ENCODE measurements around the gene PSMC5. TPM values are rescaled to one million over a fixed set of nuclear protein-coding genes. Genes with fewer than 3 reads are reported as not detected.

The PSMC5 gene
- total and polyA plus RNA-seq, 2 donors (not counting 3 experiments of a cell fraction or from before 2014, with no cell fraction given), result 179 to 236 TPM

- Histone ChIP-seq H4K20me1 (replicated peaks; ENCODE audit: control insufficient read depth, extremely low read depth, insufficient read depth, low read length) (peaks cover 7% of the 10 kb centered on the region), H3K27ac (ENCODE audit: insufficient read depth, low read depth, low read length) (no peak overlapping the region), H3K9me1 (replicated peaks; ENCODE audit: control insufficient read depth, extremely low read depth, insufficient read depth, low read length) (no peaks in the 10 kb centered on the region), H3K9me3 (replicated peaks; ENCODE audit: control insufficient read depth, insufficient read depth, low read length) (no peaks in the 10 kb centered on the region), H3K4me3 (replicated peaks in 1 of 3; ENCODE audit: insufficient read depth in 1 of 3, low read depth in 1 of 3, low read length in 3 of 3) (no peak overlapping the region), H3K9ac (replicated peaks; ENCODE audit: extremely low read depth, insufficient read depth, low read length) (no peak overlapping the region), H3K36me3 (ENCODE audit: control insufficient read depth in 2 of 2, extremely low read depth in 1 of 2, insufficient read depth in 2 of 2, low read length in 2 of 2) (peaks cover 0 to 6% of the 10 kb centered on the region in 2 experiments), H3K4me1 (ENCODE audit: control insufficient read depth, extremely low read depth, insufficient read depth, low read length) (peaks cover 15% of the 10 kb centered on the region), H3K79me2 (ENCODE audit: control insufficient read depth, insufficient read depth, low read length) (peaks cover 95% of the 10 kb centered on the region), H3K4me2 (ENCODE audit: insufficient read depth, low read length) (peak overlapping the region; percentile 25), H3K27me3 (ENCODE audit: control insufficient read depth in 2 of 2, insufficient read depth in 2 of 2, low read length in 2 of 2) (no peaks in the 10 kb centered on the region), H2AFZ (ENCODE audit: low read depth, low read length) (no peak overlapping the region)
- CTCF ChIA-PET, result no interaction called here
- DNase-seq (ENCODE audit: low read depth, low spot score), result peak; percentile 7
- TF ChIP-seq EZH2 (IDR thresholded peaks at IDR 0.05; ENCODE audit: borderline replicate concordance, low read depth, low read length, severe bottlenecking), result no peak
- no peak for TF ChIP-seq MYC (IDR thresholded peaks at IDR 0.05; ENCODE audit: low read depth, low read length)
- TF ChIP-seq POLR2AphosphoS5 (IDR thresholded peaks at IDR 0.05; ENCODE audit: insufficient read depth, low read depth, low read length), result no peak
- no peak for TF ChIP-seq FOS (IDR thresholded peaks at IDR 0.05; ENCODE audit: borderline replicate concordance, insufficient read depth, low read length)
- POLR2A ChIA-PET, result no interaction called here
- no TSS peak for BruUV-seq (replicated peaks)
- dilution Hi-C loops (cut with MboI; ENCODE audit: extremely low pct_ligation_motif_present, low sequenced_read_pairs) (no loop called here), intact Hi-C loops (cut with micrococcal nuclease) (no loop called here)
- no peak for FAIRE-seq
Observed at GRCh38 chr17:63780507-63780906, 46.7 kb upstream of the PSMC5 start.

DNA sequence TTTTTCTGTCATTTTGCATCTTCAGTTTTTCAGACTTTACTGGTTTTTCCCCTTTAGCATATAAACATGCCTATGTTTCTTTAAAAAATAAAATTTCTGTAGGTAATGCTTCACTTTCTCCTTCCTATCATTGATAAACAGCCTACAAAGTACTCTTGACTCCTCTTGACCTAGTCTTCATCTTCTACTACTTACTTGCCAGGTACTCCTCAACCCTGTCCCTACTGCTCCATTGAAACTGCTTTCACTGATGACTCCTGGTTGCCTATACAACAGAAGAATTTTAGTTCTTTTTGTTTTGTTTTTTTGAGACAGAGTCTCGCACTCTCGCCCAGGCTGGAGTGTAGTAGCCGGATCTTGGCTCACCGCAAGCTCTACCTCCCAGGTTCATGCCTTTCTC lies 46.3 kb upstream of the PSMC5 start:
- FAIRE-seq (no peak), DNase-seq (ENCODE audit: low read depth, low spot score) (no peak)
- no peak overlapping the region for H3K9ac ChIP-seq (replicated peaks; ENCODE audit: extremely low read depth, insufficient read depth, low read length)
- POLR2A ChIA-PET, result no interaction called here
- H3K4me3 ChIP-seq (replicated peaks in 1 of 3; ENCODE audit: insufficient read depth in 1 of 3, low read depth in 1 of 3, low read length in 3 of 3), result no peak overlapping the region
- dilution Hi-C loops (cut with MboI; ENCODE audit: extremely low pct_ligation_motif_present, low sequenced_read_pairs), result no loop called here
- H3K36me3 ChIP-seq (ENCODE audit: control insufficient read depth in 2 of 2, extremely low read depth in 1 of 2, insufficient read depth in 2 of 2, low read length in 2 of 2), result peaks cover 0 to 6% of the 10 kb centered on the region in 2 experiments
- H3K9me1 ChIP-seq (replicated peaks; ENCODE audit: control insufficient read depth, extremely low read depth, insufficient read depth, low read length), result no peaks in the 10 kb centered on the region
- no peaks in the 10 kb centered on the region for H3K9me3 ChIP-seq (replicated peaks; ENCODE audit: control insufficient read depth, insufficient read depth, low read length)
- H2AFZ ChIP-seq (ENCODE audit: low read depth, low read length), result no peak overlapping the region
- H3K79me2 ChIP-seq (ENCODE audit: control insufficient read depth, insufficient read depth, low read length), result peaks cover 95% of the 10 kb centered on the region
- no peaks in the 10 kb centered on the region for H3K27me3 ChIP-seq (ENCODE audit: control insufficient read depth in 2 of 2, insufficient read depth in 2 of 2, low read length in 2 of 2)
- peaks cover 13% of the 10 kb centered on the region for H3K4me1 ChIP-seq (ENCODE audit: control insufficient read depth, extremely low read depth, insufficient read depth, low read length)
- TF ChIP-seq CTCF (IDR thresholded peaks at IDR 0.05; ENCODE audit: extremely low read depth in 1 of 2, insufficient read depth in 1 of 2, low read depth in 1 of 2, low read length in 2 of 2) (no peak), POLR2AphosphoS5 (IDR thresholded peaks at IDR 0.05; ENCODE audit: insufficient read depth, low read depth, low read length) (no peak), POLR2A (IDR thresholded peaks at IDR 0.05; ENCODE audit: low read depth, low read length) (no peak), GATA2 (IDR thresholded peaks at IDR 0.05; ENCODE audit: insufficient read depth, insufficient read length, low read depth, low read length) (no peak)
- TF ChIP-seq, protein P1, sequence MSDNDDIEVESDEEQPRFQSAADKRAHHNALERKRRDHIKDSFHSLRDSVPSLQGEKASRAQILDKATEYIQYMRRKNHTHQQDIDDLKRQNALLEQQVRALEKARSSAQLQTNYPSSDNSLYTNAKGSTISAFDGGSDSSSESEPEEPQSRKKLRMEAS (IDR thresholded peaks at IDR 0.05; ENCODE audit: insufficient read depth, insufficient read length), result no peak
- peaks cover 10% of the 10 kb centered on the region for H4K20me1 ChIP-seq (replicated peaks; ENCODE audit: control insufficient read depth, extremely low read depth, insufficient read depth, low read length)
- H3K27ac ChIP-seq (ENCODE audit: insufficient read depth, low read depth, low read length), result no peak overlapping the region
- intact Hi-C loops (cut with micrococcal nuclease), result no loop called here
- no TSS peak for BruUV-seq (replicated peaks)
- CTCF ChIA-PET, result no interaction called here
- peak overlapping the region; percentile 25 for H3K4me2 ChIP-seq (ENCODE audit: insufficient read depth, low read length)
